Kidney epithelial cell (primary cell): ENCODE measurements around the gene INS. TPM values are rescaled to one million over a fixed set of nuclear protein-coding genes. Genes with fewer than 3 reads are reported as not detected.

ENCODE experiments used
- DNase-seq: peaks from one replicate; pipeline ENCODE4 v3.0.0-alpha.2; 2010; ENCODE audit warnings: low read depth
- H3K27me3 ChIP-seq: 2 replicates; pipeline ENCODE4 v1.6.0; 2011; ENCODE audit warnings: low read length; ENCODE audit not compliant: control insufficient read depth, insufficient read depth
- H3K36me3 ChIP-seq: 2 replicates; pipeline ENCODE4 v1.5.1; 2011; ENCODE audit warnings: low read length; ENCODE audit not compliant: control insufficient read depth, insufficient read depth
- H3K4me3 ChIP-seq: 2 replicates; pipeline ENCODE4 v1.5.1; 2011; ENCODE audit warnings: low read depth, mild to moderate bottlenecking, control low read depth, low read length
- CTCF ChIP-seq: IDR thresholded peaks from 2 replicates; pipeline ENCODE4 v1.5.1; 2011; ENCODE audit warnings: mild to moderate bottlenecking, moderate library complexity, low read length, control low read depth, inconsistent platforms; ENCODE audit not compliant: insufficient read depth, poor library complexity, severe bottlenecking
- total RNA-seq: library from RNA; depleted of rRNA; stranded (reverse); fragments of >200 nt; gene quantifications from 2 replicates; pipeline ENCODE4 v1.2.3, GENCODE V29; 2015

INS gene
- total RNA-seq, 1 donor from 2014 or later: not detected

GRCh38 chr11:2174361-2174760, 13.4 kb upstream of the INS start:
- Histone ChIP-seq H3K4me3 (no peak overlapping the region), H3K27me3 (peaks cover under 1% of the 10 kb centered on the region), H3K36me3 (no peaks in the 10 kb centered on the region)
- TF ChIP-seq CTCF: no peak
- no peak for DNase-seq

GRCh38 chr11:2173761-2174160, 12.8 kb upstream of the INS start:
- no peak overlapping the region for H3K4me3 ChIP-seq
- no peaks in the 10 kb centered on the region for H3K36me3 ChIP-seq
- no peak for TF ChIP-seq CTCF
- peaks cover 3% of the 10 kb centered on the region for H3K27me3 ChIP-seq
- DNase-seq: no peak

GRCh38 chr11:2173150-2173693, 12.2 kb upstream of the INS start:
- peak; percentile 60 for TF ChIP-seq CTCF
- no peak for DNase-seq
- no peak overlapping the region for H3K4me3 ChIP-seq
- no peaks in the 10 kb centered on the region for H3K36me3 ChIP-seq
- peaks cover 3% of the 10 kb centered on the region for H3K27me3 ChIP-seq

GRCh38 chr11:2172676-2173075, 11.7 kb upstream of the INS start:
- Histone ChIP-seq H3K27me3 (peaks cover 3% of the 10 kb centered on the region), H3K4me3 (no peak overlapping the region), H3K36me3 (no peaks in the 10 kb centered on the region)
- TF ChIP-seq CTCF: no peak
- no peak for DNase-seq

- no peak within 1 kb of the TSS for H3K4me3 ChIP-seq
- peaks cover 3% of the 10 kb centered on the region for H3K27me3 ChIP-seq
- H3K36me3 ChIP-seq: no peaks in the 10 kb centered on the region
- TF ChIP-seq CTCF: no peak
- no peak for DNase-seq
Observed at GRCh38 chr11:2171591-2172003, 10.6 kb upstream of the INS start, which contains the start of gene TH. Gene TH (minus strand): TSS chr11:2171815. CDS start chr11:2171786, 29 bp downstream.

GRCh38 chr11:2169626-2170570, 8.9 kb upstream of the INS start:
- H3K27me3 ChIP-seq: peaks cover 3% of the 10 kb centered on the region

More at GRCh38 chr11:2169626-2170570, 8.9 kb upstream of the INS start:
- TF ChIP-seq CTCF: no peak
- DNase-seq: no peak
- Histone ChIP-seq H3K4me3 (no peak overlapping the region), H3K36me3 (no peaks in the 10 kb centered on the region)
